Measurements from ENCODE around the gene PLB1. TPM values are rescaled to one million over a fixed set of nuclear protein-coding genes. Genes with fewer than 3 reads are reported as not detected.

Gene PLB1
- total RNA-seq, 1 donor from 2014 or later: 2.2 TPM

DNA sequence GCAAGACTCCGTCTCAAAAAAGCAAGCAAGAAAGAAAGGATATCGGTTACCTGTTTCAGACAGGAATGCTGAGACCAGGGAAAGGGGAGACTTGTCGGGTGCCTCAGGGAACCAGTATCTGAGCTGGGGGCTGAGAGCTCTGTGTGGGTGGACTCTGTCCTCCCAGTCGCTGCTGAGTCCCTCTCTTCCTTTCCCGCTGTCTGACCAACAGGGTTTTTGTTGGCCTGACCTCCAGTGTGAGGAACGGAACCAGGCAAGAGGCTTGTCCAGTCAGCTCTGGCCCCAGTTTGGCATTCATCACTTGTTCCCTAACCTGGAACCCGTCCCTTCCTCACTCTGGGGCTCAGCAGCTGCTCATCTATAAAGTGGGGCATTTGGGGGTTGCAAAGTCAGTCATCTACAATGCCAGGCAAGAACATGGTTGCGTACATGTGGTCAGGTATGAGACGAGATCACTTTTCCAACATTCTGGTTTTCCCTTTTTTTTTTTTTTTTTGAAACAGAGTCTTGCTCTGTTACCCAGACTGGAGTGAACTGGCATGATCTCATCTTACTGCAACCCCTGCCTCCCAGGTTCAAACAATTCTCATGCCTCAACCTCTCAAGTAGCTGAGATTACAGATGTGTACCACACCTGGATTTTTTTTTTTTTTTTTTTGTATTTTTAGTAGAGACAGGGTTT, 116.4 kb downstream of the PLB1 start:
- Mint-ChIP-seq H3K4me1 (no peaks in the 10 kb centered on the region), H3K27ac (no peak overlapping the region), H3K27me3 (ENCODE audit: low read depth) (no peaks in the 10 kb centered on the region), H3K36me3 (no peaks in the 10 kb centered on the region), H3K9me3 (no peaks in the 10 kb centered on the region), H3K4me3 (no peak overlapping the region)
- TF ChIP-seq, protein P1, sequence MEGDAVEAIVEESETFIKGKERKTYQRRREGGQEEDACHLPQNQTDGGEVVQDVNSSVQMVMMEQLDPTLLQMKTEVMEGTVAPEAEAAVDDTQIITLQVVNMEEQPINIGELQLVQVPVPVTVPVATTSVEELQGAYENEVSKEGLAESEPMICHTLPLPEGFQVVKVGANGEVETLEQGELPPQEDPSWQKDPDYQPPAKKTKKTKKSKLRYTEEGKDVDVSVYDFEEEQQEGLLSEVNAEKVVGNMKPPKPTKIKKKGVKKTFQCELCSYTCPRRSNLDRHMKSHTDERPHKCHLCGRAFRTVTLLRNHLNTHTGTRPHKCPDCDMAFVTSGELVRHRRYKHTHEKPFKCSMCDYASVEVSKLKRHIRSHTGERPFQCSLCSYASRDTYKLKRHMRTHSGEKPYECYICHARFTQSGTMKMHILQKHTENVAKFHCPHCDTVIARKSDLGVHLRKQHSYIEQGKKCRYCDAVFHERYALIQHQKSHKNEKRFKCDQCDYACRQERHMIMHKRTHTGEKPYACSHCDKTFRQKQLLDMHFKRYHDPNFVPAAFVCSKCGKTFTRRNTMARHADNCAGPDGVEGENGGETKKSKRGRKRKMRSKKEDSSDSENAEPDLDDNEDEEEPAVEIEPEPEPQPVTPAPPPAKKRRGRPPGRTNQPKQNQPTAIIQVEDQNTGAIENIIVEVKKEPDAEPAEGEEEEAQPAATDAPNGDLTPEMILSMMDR (IDR thresholded peaks at IDR 0.05; ENCODE audit: unreplicated experiment): no peak
- DNase-seq (ENCODE audit: low spot score in 2 of 2, unreplicated experiment in 2 of 2): no peak

DNA sequence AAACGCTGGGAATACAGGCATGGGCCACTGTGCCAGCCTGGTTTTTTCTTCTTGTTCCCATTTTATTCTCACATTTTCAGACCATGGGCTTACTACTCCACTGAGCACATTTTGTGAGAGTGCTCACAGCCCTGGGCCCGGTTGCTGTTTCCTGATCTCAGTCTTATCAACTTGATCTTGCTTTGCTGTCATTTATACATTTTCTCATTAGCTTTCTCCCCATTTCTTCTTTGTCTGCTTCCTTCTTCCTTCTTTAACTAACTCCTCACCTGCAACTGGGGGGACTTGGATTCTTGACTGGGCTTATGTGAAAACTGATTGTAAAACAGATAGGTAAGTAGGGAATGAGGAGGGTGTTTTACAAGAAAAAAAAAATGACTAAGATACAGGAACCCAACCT, 117.3 kb downstream of the PLB1 start:
- no peaks in the 10 kb centered on the region for H3K9me3 Mint-ChIP-seq
- H3K27ac Mint-ChIP-seq: no peak overlapping the region
- TF ChIP-seq, protein P1 (IDR thresholded peaks at IDR 0.05; ENCODE audit: unreplicated experiment): no peak
- H3K27me3 Mint-ChIP-seq (ENCODE audit: low read depth): no peaks in the 10 kb centered on the region
- H3K36me3 Mint-ChIP-seq: no peaks in the 10 kb centered on the region
- DNase-seq (ENCODE audit: low spot score in 2 of 2, unreplicated experiment in 2 of 2): no peak
- H3K4me3 Mint-ChIP-seq: no peak overlapping the region
- H3K4me1 Mint-ChIP-seq: no peaks in the 10 kb centered on the region

DNA sequence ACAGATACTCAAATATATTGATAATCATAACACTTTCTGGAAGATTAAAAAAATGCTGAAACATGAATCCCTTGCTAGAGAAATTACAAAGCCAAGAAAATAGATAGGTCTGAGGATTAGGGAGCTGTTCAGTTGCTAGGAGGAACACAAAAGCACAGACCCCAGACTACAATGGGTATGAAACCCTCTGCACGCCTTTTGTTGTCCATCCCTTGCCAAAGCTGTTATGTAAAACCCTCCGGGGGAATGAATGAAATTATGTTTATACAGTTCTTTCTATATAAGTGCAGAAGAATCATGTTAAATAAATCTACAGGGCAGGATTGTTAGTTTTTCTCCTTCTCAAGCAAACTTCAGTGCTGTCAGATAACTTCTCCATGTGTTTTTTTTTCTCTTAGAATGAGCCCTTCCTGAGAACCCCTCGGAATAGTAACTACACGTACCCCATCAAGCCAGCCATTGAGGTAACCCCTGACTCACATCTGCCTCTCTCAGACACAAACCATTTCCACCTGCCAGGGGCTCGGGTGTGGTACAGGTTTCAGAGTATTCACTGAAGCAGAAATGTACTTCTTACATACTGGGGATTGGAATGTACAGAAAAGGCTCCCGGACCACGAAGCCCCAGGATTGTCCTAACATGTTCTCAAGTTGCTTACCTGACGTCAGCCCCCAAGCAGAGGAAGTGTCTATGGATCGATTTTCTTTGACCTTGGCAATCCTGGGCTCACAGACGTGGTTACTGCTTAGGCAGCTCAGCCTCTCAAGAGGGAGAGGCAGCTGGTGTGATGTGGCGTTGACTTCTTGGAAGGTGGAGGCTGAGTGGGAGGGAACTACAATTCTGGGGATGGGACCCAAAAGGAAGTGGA, 118.0 kb downstream of the PLB1 start:
- TF ChIP-seq, protein P1 (IDR thresholded peaks at IDR 0.05; ENCODE audit: unreplicated experiment): no peak
- Mint-ChIP-seq H3K27ac (no peak overlapping the region), H3K36me3 (no peaks in the 10 kb centered on the region), H3K27me3 (ENCODE audit: low read depth) (no peaks in the 10 kb centered on the region), H3K4me1 (peaks cover 5% of the 10 kb centered on the region), H3K9me3 (no peaks in the 10 kb centered on the region), H3K4me3 (no peak overlapping the region)
- DNase-seq (ENCODE audit: low spot score in 2 of 2, unreplicated experiment in 2 of 2): no peak

DNA sequence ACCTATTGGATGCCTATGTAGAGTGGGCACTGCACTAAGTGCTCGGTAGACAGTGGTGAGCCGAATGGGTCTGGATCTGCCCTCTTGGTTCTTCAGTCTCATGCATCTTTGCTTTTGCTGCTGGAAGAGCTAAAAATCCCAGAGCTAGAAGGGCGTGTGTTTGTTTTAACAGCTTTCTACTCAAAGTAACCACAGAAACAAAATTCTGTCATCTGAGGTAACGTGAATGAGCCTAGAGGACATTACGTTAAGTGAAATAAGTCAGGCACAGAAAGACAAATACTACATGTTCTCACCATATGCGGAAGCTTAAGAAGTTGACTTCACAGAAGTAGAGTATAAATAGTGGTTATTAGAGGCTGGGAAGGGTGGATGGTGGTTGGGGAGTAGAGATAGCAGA, 119.8 kb downstream of the PLB1 start:
- DNase-seq (ENCODE audit: low spot score in 2 of 2, unreplicated experiment in 2 of 2): no peak
- peaks cover 20% of the 10 kb centered on the region for H3K4me1 Mint-ChIP-seq
- TF ChIP-seq, protein P1 (IDR thresholded peaks at IDR 0.05; ENCODE audit: unreplicated experiment): no peak
- H3K36me3 Mint-ChIP-seq: no peaks in the 10 kb centered on the region
- H3K9me3 Mint-ChIP-seq: no peaks in the 10 kb centered on the region
- H3K4me3 Mint-ChIP-seq: no peak overlapping the region
- no peaks in the 10 kb centered on the region for H3K27me3 Mint-ChIP-seq (ENCODE audit: low read depth)
- H3K27ac Mint-ChIP-seq: no peak overlapping the region

DNA sequence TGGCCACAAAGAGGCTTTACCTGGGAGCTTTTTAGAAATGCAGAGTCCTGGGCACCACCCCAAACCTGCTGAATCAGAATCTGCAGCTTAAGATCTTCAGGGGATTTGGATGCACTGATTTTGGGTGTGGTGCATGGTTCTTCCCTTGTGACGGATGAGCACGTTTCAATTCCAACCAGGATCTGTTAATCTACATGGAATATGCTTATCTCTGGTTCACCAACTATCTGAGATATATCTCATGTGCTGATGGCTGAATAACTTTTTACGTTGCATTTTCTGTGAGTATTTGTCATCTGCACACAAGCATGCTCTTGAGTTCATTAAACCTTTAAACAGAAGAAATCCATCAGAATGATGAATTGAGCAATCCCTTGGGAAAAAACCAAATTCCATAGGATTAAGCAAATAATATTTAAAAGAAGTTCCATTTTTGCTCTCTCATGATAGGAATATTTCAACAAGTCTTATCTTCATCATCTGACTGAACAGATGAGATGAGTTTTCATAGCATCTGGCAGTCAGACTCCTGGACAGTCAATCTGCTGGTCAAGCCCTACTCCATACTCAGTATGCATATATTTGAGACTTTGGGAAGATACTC, 120.6 kb downstream of the PLB1 start:
- Mint-ChIP-seq H3K36me3 (no peaks in the 10 kb centered on the region), H3K4me1 (peaks cover 28% of the 10 kb centered on the region), H3K4me3 (no peak overlapping the region), H3K27me3 (ENCODE audit: low read depth) (no peaks in the 10 kb centered on the region), H3K9me3 (no peaks in the 10 kb centered on the region), H3K27ac (no peak overlapping the region)
- no peak for DNase-seq (ENCODE audit: low spot score in 2 of 2, unreplicated experiment in 2 of 2)
- TF ChIP-seq, protein P1 (IDR thresholded peaks at IDR 0.05; ENCODE audit: unreplicated experiment): no peak

Data from mesothelial cell of epicardium (in vitro differentiated cells).